Measurements from ENCODE around the gene TTC6. TPM values are rescaled to one million over a fixed set of nuclear protein-coding genes. Genes with fewer than 3 reads are reported as not detected.

Gene TTC6
- total and polyA plus RNA-seq, 5 donors = not detected

DNA sequence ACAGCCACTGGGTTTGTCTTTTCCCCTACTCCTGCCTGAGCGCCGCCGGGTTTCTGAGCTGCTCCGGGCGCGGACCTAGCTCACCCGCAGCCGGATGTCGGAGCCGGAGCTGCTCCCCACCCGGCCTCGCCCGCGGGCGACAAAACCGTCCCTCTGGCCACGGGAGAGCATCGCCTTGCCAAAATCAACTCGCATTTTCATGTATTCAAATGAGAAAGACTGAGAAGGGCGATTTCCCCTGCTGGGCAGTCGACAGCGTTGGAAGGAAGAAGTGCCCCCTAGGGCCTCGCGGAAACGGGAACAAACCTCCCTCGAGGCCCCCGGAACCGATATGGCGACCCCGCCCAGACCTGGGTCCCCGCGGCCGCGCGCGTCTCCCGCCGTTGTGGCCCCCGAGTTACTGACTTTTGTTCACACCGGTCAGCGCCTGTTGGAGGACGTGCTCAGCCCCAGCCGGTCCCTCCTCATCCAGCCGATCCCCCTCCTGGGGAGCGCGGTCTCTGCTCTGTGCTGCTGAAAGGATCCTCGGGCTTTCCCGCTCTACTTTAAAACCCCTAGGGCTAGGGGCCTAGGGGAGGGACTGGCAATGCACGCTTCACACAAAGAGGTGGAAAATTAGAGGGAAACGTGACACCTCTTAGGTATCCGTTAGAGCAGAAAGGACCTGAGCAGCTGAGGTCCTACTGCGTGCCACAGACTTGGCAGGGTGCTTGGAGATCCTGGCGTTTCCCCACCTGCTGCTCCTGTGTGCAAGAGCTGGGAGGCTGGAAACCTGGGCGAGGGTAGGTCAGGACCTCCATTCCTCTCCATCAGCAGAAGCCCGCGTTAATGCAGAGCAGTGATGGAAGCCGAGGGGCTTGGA, 4.3 kb downstream of the TTC6 start:
- peak in 1 of 2 donors; percentile 15 for ATAC-seq
- peak in 2 of 3 donors; percentile 26 to 45 for DNase-seq
- Histone ChIP-seq H3K9me3 (ENCODE audit: control insufficient read depth, low read length) (no peaks in the 10 kb centered on the region), H3K27ac (ENCODE audit: low read length) (no peak overlapping the region), H3K4me1 (ENCODE audit: control insufficient read depth, insufficient read depth, low read length) (peaks cover 2% of the 10 kb centered on the region), H3K27me3 (ENCODE audit: control insufficient read depth, insufficient read depth) (peaks cover 4% of the 10 kb centered on the region), H3K4me3 (ENCODE audit: low read length) (no peak overlapping the region)
- intact Hi-C loops (cut with DNase I) = no loop called here
- 2% methylated on average over 57 of the region's 57 CpGs for WGBS

DNA sequence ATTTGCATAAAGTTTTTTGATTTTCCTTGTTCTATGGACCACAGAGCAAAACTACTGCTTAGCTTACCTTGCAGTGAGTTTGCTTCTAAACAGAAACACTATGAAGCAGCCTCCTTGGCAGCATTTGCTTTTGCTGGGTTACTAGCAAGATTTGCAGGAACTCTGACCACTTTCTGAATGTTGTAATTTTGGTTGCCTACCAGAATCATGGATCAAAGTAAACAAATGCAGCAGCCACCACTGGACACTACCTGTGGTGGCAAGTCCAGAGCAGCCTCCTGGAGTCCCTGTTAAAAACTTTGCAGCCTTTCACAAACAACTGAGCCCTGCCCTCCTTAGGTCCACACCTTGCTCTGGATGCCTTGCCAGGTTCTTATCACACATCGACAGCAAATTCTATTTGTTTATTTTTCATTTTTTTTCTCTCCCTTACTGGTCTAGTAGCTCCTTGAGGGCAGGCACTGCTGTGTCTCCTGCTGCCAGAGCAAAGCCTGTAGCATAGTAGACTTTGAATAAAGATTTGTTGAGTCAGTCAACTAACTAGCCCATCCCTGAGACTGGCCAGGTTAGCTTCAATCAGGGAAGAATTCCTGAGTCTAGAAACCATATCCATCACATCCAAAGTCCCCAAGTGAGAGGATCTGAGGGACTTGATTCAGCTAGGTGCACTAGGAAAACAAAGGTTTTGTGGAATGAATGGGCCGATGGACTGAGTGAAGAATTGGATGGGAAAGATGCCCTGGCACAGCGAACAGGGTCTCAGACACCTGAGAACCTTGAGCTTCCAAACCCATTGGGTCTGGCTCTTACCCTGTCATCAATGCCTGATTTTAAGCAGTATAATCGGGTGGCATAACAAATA, 5.7 kb downstream of the TTC6 start:
- H3K9me3 ChIP-seq (ENCODE audit: control insufficient read depth, low read length) = no peaks in the 10 kb centered on the region
- no peak for ATAC-seq
- peaks cover 4% of the 10 kb centered on the region for H3K27me3 ChIP-seq (ENCODE audit: control insufficient read depth, insufficient read depth)
- WGBS = 25% methylated on average over 4 of the region's 4 CpGs
- intact Hi-C loops (cut with DNase I) = no loop called here
- H3K4me3 ChIP-seq (ENCODE audit: low read length) = no peak overlapping the region
- H3K4me1 ChIP-seq (ENCODE audit: control insufficient read depth, insufficient read depth, low read length) = peaks cover 2% of the 10 kb centered on the region
- no peak for DNase-seq
- H3K27ac ChIP-seq (ENCODE audit: low read length) = no peak overlapping the region

DNA sequence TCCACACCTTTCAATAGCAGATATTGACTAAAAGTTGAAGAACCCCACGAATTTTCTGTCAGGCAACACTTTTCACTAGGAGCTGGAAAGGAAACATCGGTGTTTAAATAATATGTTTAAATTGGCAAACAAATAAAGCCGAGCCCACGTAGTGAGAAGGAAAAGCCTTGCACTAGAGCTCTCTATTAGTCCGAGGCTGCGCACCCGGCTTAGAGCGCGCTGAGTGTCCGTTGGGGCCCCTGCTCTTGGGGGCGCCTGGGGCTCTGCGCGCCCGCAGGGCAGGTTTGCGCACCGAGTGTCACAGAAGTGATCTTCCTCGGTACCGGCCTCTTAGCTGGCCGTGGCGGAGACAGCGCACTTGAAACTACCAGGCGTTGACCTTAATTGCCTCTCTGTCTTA, 6.4 kb downstream of the TTC6 start:
- Histone ChIP-seq H3K4me1 (ENCODE audit: control insufficient read depth, insufficient read depth, low read length) (peaks cover 2% of the 10 kb centered on the region), H3K4me3 (ENCODE audit: low read length) (no peak overlapping the region), H3K9me3 (ENCODE audit: control insufficient read depth, low read length) (no peaks in the 10 kb centered on the region), H3K27ac (ENCODE audit: low read length) (no peak overlapping the region), H3K27me3 (ENCODE audit: control insufficient read depth, insufficient read depth) (peaks cover 6% of the 10 kb centered on the region)
- intact Hi-C loops (cut with DNase I) = no loop called here
- WGBS = 4% methylated on average over 22 of the region's 22 CpGs
- ATAC-seq (no peak), DNase-seq (no peak)

DNA sequence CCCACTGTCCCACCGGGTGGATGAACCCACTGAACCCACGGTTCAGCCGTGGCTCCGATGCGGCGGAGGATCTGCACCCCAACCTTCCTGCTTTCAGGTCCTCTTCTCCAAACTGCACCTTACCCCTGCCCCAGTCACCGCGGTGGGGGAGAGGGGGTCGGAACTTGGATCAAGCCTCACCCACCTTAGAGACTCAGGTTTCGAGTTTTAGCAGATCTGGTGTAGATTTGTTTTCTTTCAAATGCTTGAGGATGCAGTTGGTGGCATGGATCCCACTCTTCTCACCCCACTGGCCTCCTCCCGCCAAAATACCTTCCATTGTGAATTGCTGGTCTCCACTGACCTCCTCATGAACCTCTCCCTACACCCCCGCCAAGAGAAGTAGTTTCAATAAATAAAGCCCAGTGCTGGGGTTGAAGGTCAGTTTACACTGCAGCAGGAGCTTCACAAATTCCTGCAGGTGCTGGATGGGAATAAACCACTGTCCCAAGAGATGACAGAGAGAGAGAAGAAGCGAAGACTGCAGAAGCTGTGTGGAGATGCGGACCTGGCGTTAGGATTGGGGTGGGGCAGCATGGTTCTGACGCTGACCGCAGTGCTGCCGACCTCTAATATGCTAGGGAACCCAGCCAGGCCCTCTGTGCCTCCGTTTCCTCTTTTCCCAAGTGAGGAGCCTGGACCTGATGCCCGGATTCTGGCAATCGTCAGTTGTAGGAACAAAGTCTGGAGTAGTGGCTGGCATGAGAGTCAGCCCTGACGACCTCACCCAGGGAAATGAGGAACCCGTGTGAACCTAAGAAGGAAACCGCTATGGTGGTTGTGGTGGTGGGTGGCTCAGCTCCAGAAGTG, 7.4 kb downstream of the TTC6 start:
- H3K4me1 ChIP-seq (ENCODE audit: control insufficient read depth, insufficient read depth, low read length) = no peaks in the 10 kb centered on the region
- DNase-seq (peak in 1 of 3 donors; percentile 14), ATAC-seq (no peak)
- H3K27ac ChIP-seq (ENCODE audit: low read length) = no peak overlapping the region
- no peaks in the 10 kb centered on the region for H3K9me3 ChIP-seq (ENCODE audit: control insufficient read depth, low read length)
- intact Hi-C loops (cut with DNase I) = no loop called here
- WGBS = 8% methylated on average over 24 of the region's 24 CpGs
- no peak overlapping the region for H3K4me3 ChIP-seq (ENCODE audit: low read length)
- H3K27me3 ChIP-seq (ENCODE audit: control insufficient read depth, insufficient read depth) = peaks cover 6% of the 10 kb centered on the region

DNA sequence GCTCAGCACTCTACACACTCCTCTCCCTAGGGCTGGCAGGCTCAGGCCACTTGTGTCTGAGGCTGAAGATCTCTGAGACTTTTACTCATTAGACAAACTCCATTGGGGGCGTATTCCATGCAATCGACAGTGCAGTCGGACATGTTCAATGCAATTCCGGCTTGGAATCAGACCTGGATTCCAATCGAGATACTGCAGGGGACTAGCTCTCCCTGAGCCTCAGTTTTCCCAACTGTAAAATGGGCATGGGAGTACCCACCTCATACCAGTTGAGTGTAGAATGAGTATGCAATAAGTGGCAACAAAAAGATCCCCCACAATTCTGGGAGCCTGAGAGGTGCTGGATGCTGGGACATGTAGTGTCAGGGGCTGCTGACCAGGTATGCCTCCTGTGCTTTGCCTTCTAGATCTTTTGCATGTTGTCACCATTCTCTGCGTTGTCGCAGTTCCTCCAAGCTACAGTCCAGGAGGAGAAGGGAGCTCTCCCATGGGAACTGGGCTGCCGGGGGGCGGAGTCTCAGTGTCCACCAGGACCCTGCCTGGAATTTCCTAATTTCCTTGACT, 8.3 kb downstream of the TTC6 start:
- peaks cover 6% of the 10 kb centered on the region for H3K27me3 ChIP-seq (ENCODE audit: control insufficient read depth, insufficient read depth)
- DNase-seq = peak in 1 of 3 donors; percentile 39
- intact Hi-C loops (cut with DNase I) = no loop called here

DNA sequence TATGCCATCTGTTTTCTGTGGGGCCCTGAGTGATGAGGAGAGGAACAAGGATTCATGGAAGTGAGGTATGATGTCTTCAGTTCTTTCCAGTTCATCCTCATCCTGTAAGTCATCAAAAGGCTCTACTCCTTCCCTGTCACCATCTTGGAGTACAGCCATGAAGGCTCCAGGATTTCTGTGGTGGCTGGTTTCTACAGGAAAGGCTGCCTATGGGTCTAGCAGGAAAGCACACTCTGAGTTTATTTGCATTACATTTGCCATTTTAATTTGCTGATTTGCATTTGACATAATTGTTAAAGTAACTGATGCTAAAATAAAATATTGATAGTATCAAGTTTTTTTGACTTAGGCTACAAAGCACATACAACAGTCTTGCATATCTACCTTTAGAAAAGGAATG, 11.2 kb downstream of the TTC6 start:
- intact Hi-C loops (cut with DNase I) = no loop called here
- Histone ChIP-seq H3K4me3 (ENCODE audit: low read length) (no peak overlapping the region), H3K9me3 (ENCODE audit: control insufficient read depth, low read length) (no peaks in the 10 kb centered on the region), H3K4me1 (ENCODE audit: control insufficient read depth, insufficient read depth, low read length) (no peaks in the 10 kb centered on the region), H3K27me3 (ENCODE audit: control insufficient read depth, insufficient read depth) (peaks cover 9% of the 10 kb centered on the region), H3K27ac (ENCODE audit: low read length) (no peak overlapping the region)
- DNase-seq (no peak), ATAC-seq (no peak)

More for the DNA sequence above, 8.3 kb downstream of the TTC6 start:
- no peak for ATAC-seq
- Histone ChIP-seq H3K4me1 (ENCODE audit: control insufficient read depth, insufficient read depth, low read length) (no peaks in the 10 kb centered on the region), H3K4me3 (ENCODE audit: low read length) (no peak overlapping the region), H3K9me3 (ENCODE audit: control insufficient read depth, low read length) (no peaks in the 10 kb centered on the region), H3K27ac (ENCODE audit: low read length) (no peak overlapping the region)
- WGBS = 63% methylated on average over 9 of the region's 9 CpGs

DNA sequence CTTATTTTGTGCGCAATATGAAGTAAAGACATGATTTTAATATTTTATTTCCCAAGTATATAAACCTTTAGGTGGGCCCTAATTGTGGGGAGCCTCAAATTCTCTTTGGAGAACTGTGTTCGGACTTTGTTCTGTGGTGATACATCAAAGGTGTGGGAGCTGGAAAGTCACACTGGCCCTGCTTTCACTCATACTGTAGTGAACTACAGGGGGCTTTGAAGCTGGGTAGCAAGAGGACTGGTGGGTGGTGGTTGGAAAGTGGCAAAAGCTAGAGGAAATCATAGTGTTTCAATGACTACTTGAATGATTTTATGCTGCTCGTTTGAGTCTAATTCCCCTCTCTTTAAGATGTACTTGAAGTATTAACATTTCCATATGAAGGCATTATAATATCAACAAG, 13.2 kb downstream of the TTC6 start:
- Histone ChIP-seq H3K4me3 (ENCODE audit: low read length) (no peak overlapping the region), H3K27ac (ENCODE audit: low read length) (no peak overlapping the region), H3K27me3 (ENCODE audit: control insufficient read depth, insufficient read depth) (peaks cover 9% of the 10 kb centered on the region), H3K9me3 (ENCODE audit: control insufficient read depth, low read length) (no peaks in the 10 kb centered on the region), H3K4me1 (ENCODE audit: control insufficient read depth, insufficient read depth, low read length) (no peaks in the 10 kb centered on the region)
- intact Hi-C loops (cut with DNase I) = no loop called here
- 78% methylated on average over 3 of the region's 3 CpGs for WGBS
- ATAC-seq (no peak), DNase-seq (no peak)

DNA sequence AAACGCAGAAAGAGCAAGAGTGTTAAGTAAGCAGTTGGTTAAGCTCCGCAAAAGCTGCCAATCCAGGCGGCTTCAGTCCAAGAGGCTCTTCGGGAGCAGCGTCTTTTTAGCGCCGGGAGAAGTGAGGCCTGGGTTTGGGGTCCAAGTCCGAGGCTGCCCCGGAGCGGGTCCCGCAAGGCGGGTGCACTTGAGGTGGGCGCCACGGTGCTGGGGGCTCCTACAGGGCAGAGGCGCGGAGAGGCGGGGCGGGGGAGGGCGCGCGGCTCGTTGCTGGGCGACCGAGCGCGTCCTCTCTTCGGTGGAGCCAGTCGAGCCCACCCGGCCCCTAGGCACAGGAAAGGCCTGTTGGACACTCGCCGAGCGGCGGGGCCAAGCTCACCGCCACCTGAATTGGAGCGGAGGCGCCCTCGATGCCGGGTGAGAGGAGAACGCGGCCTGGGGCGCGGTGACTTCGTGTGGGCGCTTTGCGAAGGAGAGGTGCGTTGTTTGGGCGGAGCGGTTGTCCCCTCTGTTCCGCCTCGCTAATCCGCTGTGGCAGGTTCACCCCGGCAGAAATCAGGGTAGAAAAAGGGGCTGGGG, 15.6 kb downstream of the TTC6 start:
- H3K27ac ChIP-seq (ENCODE audit: low read length) = no peak overlapping the region
- intact Hi-C loops (cut with DNase I) = no loop called here
- DNase-seq (no peak), ATAC-seq (no peak)
- no peaks in the 10 kb centered on the region for H3K4me1 ChIP-seq (ENCODE audit: control insufficient read depth, insufficient read depth, low read length)
- peaks cover 9% of the 10 kb centered on the region for H3K27me3 ChIP-seq (ENCODE audit: control insufficient read depth, insufficient read depth)
- H3K4me3 ChIP-seq (ENCODE audit: low read length) = no peak overlapping the region
- peaks cover 2% of the 10 kb centered on the region for H3K9me3 ChIP-seq (ENCODE audit: control insufficient read depth, low read length)
- WGBS = 7% methylated on average over 52 of the region's 52 CpGs

DNA sequence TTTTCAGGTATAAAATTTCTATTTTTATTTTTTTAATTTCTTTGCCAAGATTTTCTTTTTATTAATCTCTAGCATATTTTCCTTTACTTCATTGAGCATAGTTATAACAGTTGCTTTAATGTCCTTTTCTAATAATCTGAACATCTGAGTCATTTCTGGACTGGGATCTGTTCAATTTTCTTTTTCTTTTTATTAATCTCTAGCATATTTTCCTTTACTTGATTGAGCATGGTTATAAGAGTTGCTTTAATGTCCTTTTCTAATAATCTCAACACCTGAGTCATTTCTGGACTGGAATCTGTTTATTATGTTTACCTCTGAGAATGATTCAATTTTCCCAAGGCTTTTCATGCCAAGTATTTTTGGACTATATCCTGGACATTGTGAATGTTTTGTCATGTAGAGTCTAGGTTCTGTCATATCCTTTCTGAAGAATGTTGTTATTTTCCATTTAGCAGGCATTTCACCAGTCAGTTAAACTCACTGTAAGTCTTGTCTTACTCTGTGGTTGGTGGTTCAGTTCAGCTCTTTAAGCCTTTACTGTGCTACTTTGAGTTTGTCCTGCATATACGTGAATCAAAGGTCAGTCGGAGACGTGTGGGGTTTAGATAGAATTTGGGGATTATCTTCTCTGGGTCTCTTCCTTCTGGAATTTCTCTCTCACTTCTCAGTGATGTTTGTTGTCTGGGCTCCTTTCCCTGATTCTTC, 20.3 kb downstream of the TTC6 start:
- H3K9me3 ChIP-seq (ENCODE audit: control insufficient read depth, low read length) = peaks cover 4% of the 10 kb centered on the region
- ATAC-seq = no peak
- H3K27me3 ChIP-seq (ENCODE audit: control insufficient read depth, insufficient read depth) = no peaks in the 10 kb centered on the region
- WGBS = 90% methylated on average over 3 of the region's 3 CpGs
- intact Hi-C loops (cut with DNase I) = no loop called here
- no peak overlapping the region for H3K4me3 ChIP-seq (ENCODE audit: low read length)
- no peaks in the 10 kb centered on the region for H3K4me1 ChIP-seq (ENCODE audit: control insufficient read depth, insufficient read depth, low read length)
- no peak overlapping the region for H3K27ac ChIP-seq (ENCODE audit: low read length)
- DNase-seq = no peak

DNA sequence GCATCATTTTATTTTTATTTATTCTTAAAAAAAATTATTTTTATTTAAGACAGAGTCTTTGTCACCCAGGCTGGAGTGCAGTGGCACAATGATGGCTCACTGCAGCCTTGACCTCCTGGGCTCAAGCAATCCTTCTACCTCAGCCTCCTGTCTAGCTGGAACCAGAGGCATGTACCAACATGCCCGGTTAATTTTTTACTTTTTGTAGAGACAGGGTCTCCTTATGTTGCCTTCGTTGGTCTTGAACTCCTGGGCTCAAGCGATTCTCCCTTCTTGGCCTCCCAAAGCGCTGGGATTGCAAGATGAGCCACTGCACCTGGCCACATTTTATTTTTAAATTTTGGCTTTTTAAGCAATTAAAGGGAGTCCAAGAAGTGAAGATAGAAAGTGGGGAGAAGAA, 21.4 kb downstream of the TTC6 start:
- Histone ChIP-seq H3K27ac (ENCODE audit: low read length) (no peak overlapping the region), H3K4me1 (ENCODE audit: control insufficient read depth, insufficient read depth, low read length) (no peaks in the 10 kb centered on the region), H3K27me3 (ENCODE audit: control insufficient read depth, insufficient read depth) (peaks cover 3% of the 10 kb centered on the region), H3K4me3 (ENCODE audit: low read length) (no peak overlapping the region), H3K9me3 (ENCODE audit: control insufficient read depth, low read length) (peaks cover 6% of the 10 kb centered on the region)
- 90% methylated on average over 4 of the region's 4 CpGs for WGBS
- intact Hi-C loops (cut with DNase I) = no loop called here
- no peak for DNase-seq
- no peak for ATAC-seq
